ENCODE data around the gene MYO1B. TPM values are rescaled to one million over a fixed set of nuclear protein-coding genes. Genes with fewer than 3 reads are reported as not detected.

Gene MYO1B
- total and polyA plus RNA-seq, 2 experiments from 2014 or later: 26.4 to 70.6 TPM

- no peaks in the 10 kb centered on the region for H3K36me3 ChIP-seq (ENCODE audit: insufficient read depth)
- DNase-seq (ENCODE audit: low spot score): no peak
- no peak overlapping the region for H2AFZ ChIP-seq
These were observed 40.8 kb upstream of the MYO1B start for GRCh38 chr2:191204433-191204832.

More at GRCh38 chr2:191204433-191204832, 40.8 kb upstream of the MYO1B start:
- no peak for ATAC-seq
- no peak overlapping the region for H3K4me3 Mint-ChIP-seq
- no peak overlapping the region for H3K4me3 ChIP-seq
- H3K36me3 Mint-ChIP-seq (ENCODE audit: low read depth): no peaks in the 10 kb centered on the region; the same call in 2 of the 3 replicates
- no peaks in the 10 kb centered on the region for H3K9me2 ChIP-seq (ENCODE audit: insufficient read depth)
- H3K27me3 Mint-ChIP-seq (ENCODE audit: insufficient read depth, low read depth, poor library complexity): no peaks in the 10 kb centered on the region
- no peak for TF ChIP-seq ZNF331 (CRISPR knock-in tag; IDR thresholded peaks at IDR 0.05; ENCODE audit: low read depth)
- no peak for TF ChIP-seq EZH2 (IDR thresholded peaks at IDR 0.05; ENCODE audit: low read depth, unreplicated experiment)
- no peak for TF ChIP-seq EZH2phosphoT487 (IDR thresholded peaks at IDR 0.05; ENCODE audit: unreplicated experiment)
- TF ChIP-seq, protein P1, sequence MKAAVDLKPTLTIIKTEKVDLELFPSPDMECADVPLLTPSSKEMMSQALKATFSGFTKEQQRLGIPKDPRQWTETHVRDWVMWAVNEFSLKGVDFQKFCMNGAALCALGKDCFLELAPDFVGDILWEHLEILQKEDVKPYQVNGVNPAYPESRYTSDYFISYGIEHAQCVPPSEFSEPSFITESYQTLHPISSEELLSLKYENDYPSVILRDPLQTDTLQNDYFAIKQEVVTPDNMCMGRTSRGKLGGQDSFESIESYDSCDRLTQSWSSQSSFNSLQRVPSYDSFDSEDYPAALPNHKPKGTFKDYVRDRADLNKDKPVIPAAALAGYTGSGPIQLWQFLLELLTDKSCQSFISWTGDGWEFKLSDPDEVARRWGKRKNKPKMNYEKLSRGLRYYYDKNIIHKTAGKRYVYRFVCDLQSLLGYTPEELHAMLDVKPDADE (IDR thresholded peaks at IDR 0.05): no peak
- TF ChIP-seq, protein P2, sequence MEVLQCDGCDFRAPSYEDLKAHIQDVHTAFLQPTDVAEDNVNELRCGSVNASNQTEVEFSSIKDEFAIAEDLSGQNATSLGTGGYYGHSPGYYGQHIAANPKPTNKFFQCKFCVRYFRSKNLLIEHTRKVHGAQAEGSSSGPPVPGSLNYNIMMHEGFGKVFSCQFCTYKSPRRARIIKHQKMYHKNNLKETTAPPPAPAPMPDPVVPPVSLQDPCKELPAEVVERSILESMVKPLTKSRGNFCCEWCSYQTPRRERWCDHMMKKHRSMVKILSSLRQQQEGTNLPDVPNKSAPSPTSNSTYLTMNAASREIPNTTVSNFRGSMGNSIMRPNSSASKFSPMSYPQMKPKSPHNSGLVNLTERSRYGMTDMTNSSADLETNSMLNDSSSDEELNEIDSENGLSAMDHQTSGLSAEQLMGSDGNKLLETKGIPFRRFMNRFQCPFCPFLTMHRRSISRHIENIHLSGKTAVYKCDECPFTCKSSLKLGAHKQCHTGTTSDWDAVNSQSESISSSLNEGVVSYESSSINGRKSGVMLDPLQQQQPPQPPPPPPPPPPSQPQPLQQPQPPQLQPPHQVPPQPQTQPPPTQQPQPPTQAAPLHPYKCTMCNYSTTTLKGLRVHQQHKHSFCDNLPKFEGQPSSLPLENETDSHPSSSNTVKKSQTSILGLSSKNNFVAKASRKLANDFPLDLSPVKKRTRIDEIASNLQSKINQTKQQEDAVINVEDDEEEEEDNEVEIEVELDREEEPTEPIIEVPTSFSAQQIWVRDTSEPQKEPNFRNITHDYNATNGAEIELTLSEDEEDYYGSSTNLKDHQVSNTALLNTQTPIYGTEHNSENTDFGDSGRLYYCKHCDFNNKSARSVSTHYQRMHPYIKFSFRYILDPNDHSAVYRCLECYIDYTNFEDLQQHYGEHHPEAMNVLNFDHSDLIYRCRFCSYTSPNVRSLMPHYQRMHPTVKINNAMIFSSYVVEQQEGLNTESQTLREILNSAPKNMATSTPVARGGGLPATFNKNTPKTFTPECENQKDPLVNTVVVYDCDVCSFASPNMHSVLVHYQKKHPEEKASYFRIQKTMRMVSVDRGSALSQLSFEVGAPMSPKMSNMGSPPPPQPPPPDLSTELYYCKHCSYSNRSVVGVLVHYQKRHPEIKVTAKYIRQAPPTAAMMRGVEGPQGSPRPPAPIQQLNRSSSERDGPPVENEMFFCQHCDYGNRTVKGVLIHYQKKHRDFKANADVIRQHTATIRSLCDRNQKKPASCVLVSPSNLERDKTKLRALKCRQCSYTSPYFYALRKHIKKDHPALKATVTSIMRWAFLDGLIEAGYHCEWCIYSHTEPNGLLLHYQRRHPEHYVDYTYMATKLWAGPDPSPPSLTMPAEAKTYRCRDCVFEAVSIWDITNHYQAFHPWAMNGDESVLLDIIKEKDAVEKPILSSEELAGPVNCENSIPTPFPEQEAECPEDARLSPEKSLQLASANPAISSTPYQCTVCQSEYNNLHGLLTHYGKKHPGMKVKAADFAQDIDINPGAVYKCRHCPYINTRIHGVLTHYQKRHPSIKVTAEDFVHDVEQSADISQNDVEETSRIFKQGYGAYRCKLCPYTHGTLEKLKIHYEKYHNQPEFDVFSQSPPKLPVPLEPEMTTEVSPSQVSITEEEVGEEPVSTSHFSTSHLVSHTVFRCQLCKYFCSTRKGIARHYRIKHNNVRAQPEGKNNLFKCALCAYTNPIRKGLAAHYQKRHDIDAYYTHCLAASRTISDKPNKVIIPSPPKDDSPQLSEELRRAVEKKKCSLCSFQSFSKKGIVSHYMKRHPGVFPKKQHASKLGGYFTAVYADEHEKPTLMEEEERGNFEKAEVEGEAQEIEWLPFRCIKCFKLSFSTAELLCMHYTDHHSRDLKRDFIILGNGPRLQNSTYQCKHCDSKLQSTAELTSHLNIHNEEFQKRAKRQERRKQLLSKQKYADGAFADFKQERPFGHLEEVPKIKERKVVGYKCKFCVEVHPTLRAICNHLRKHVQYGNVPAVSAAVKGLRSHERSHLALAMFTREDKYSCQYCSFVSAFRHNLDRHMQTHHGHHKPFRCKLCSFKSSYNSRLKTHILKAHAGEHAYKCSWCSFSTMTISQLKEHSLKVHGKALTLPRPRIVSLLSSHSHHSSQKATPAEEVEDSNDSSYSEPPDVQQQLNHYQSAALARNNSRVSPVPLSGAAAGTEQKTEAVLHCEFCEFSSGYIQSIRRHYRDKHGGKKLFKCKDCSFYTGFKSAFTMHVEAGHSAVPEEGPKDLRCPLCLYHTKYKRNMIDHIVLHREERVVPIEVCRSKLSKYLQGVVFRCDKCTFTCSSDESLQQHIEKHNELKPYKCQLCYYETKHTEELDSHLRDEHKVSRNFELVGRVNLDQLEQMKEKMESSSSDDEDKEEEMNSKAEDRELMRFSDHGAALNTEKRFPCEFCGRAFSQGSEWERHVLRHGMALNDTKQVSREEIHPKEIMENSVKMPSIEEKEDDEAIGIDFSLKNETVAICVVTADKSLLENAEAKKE (CRISPR knock-in tag; IDR thresholded peaks at IDR 0.05): no peak
- TF ChIP-seq, protein P3, sequence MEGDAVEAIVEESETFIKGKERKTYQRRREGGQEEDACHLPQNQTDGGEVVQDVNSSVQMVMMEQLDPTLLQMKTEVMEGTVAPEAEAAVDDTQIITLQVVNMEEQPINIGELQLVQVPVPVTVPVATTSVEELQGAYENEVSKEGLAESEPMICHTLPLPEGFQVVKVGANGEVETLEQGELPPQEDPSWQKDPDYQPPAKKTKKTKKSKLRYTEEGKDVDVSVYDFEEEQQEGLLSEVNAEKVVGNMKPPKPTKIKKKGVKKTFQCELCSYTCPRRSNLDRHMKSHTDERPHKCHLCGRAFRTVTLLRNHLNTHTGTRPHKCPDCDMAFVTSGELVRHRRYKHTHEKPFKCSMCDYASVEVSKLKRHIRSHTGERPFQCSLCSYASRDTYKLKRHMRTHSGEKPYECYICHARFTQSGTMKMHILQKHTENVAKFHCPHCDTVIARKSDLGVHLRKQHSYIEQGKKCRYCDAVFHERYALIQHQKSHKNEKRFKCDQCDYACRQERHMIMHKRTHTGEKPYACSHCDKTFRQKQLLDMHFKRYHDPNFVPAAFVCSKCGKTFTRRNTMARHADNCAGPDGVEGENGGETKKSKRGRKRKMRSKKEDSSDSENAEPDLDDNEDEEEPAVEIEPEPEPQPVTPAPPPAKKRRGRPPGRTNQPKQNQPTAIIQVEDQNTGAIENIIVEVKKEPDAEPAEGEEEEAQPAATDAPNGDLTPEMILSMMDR (conservative IDR thresholded peaks at IDR 0.05; ENCODE audit: low read depth in 2 of 2): no peak
- no peak for TF ChIP-seq STAT1 (IDR thresholded peaks at IDR 0.05; ENCODE audit: unreplicated experiment)
- TF ChIP-seq ZNF114 (CRISPR knock-in tag; IDR thresholded peaks at IDR 0.05): no peak
- no peak for TF ChIP-seq NANOG (IDR thresholded peaks at IDR 0.05; ENCODE audit: borderline replicate concordance)
- no peak for TF ChIP-seq CREB1 (CRISPR knock-in tag; IDR thresholded peaks at IDR 0.05; ENCODE audit: low read depth)
- TF ChIP-seq JUNB (IDR thresholded peaks at IDR 0.05; ENCODE audit: unreplicated experiment): no peak
- TF ChIP-seq POLR2AphosphoS5 (IDR thresholded peaks at IDR 0.05; ENCODE audit: low read depth): no peak
- H3K27me3 ChIP-seq (ENCODE audit: insufficient read depth): no peaks in the 10 kb centered on the region
- H3K27ac ChIP-seq (ENCODE audit: low read depth): no peak overlapping the region
- H3K9me3 Mint-ChIP-seq: no peaks in the 10 kb centered on the region
- no peaks in the 10 kb centered on the region for H3K79me2 ChIP-seq (replicated peaks; ENCODE audit: insufficient read depth)
- H3K27ac Mint-ChIP-seq: no peak overlapping the region
- H3K4me2 ChIP-seq: no peak overlapping the region
- peaks cover 9% of the 10 kb centered on the region for H3K4me1 Mint-ChIP-seq
- H3K4me1 ChIP-seq (ENCODE audit: insufficient read depth): no peaks in the 10 kb centered on the region
- H4K20me1 ChIP-seq (replicated peaks; ENCODE audit: insufficient read depth): no peaks in the 10 kb centered on the region
- H3F3A ChIP-seq (replicated peaks; ENCODE audit: low read depth): no peaks in the 10 kb centered on the region
